GM21717 (cell line): ENCODE results near the gene F13A1.

ENCODE experiments used
- ATAC-seq: cut with Tn5 transposase; IDR thresholded peaks from one replicate; pipeline ENCODE4 v1.9.1; 2021; ENCODE audit warnings: mild to moderate bottlenecking, moderate library complexity; ENCODE audit not compliant: unreplicated experiment

The F13A1 gene

GRCh38 chr6:6196762-6197161 is 123.7 kb downstream of the F13A1 start:
- no peak for ATAC-seq

- ATAC-seq: no peak
These were observed 125.4 kb downstream of the F13A1 start for GRCh38 chr6:6195080-6195479.

- ATAC-seq: no peak
These were observed 127.2 kb downstream of the F13A1 start for GRCh38 chr6:6193221-6193745.

GRCh38 chr6:6191909-6192308 is 128.6 kb downstream of the F13A1 start:
- ATAC-seq: no peak

GRCh38 chr6:6191476-6191875 is 129.0 kb downstream of the F13A1 start:
- ATAC-seq: no peak

- no peak for ATAC-seq
These were observed 139.8 kb downstream of the F13A1 start for GRCh38 chr6:6180684-6181083.

- ATAC-seq: no peak
These were observed 140.4 kb downstream of the F13A1 start for GRCh38 chr6:6179858-6180623.

GRCh38 chr6:6178795-6179194 is 141.7 kb downstream of the F13A1 start:
- no peak for ATAC-seq

GRCh38 chr6:6177754-6178153 is 142.7 kb downstream of the F13A1 start:
- ATAC-seq: no peak

GRCh38 chr6:6176586-6177228 is 143.8 kb downstream of the F13A1 start:
- ATAC-seq: no peak

- ATAC-seq: no peak
These were observed 144.3 kb downstream of the F13A1 start for GRCh38 chr6:6176127-6176526.

- ATAC-seq: no peak
These were observed 151.3 kb downstream of the F13A1 start for GRCh38 chr6:6169141-6169540.

- ATAC-seq: no peak
These were observed 154.4 kb downstream of the F13A1 start for GRCh38 chr6:6166064-6166463.

- no peak for ATAC-seq
These were observed 156.1 kb downstream of the F13A1 start for GRCh38 chr6:6164367-6164766.

- ATAC-seq: no peak
These were observed 166.1 kb downstream of the F13A1 start for GRCh38 chr6:6154335-6154734.

- no peak for ATAC-seq
These were observed 168.4 kb downstream of the F13A1 start for GRCh38 chr6:6152060-6152459.

- no peak for ATAC-seq
These were observed 172.2 kb downstream of the F13A1 start for GRCh38 chr6:6148192-6148815.

GRCh38 chr6:6131492-6132109 is 188.9 kb downstream of the F13A1 start:
- ATAC-seq: no peak

GRCh38 chr6:6125495-6125894 is 195.0 kb downstream of the F13A1 start:
- ATAC-seq: no peak

GRCh38 chr6:6123803-6124202 is 196.7 kb downstream of the F13A1 start:
- ATAC-seq: no peak

- ATAC-seq: no peak
These were observed 198.5 kb downstream of the F13A1 start for GRCh38 chr6:6121943-6122342.
